Measurements from ENCODE around the gene TTLL8.

The TTLL8 gene

DNA sequence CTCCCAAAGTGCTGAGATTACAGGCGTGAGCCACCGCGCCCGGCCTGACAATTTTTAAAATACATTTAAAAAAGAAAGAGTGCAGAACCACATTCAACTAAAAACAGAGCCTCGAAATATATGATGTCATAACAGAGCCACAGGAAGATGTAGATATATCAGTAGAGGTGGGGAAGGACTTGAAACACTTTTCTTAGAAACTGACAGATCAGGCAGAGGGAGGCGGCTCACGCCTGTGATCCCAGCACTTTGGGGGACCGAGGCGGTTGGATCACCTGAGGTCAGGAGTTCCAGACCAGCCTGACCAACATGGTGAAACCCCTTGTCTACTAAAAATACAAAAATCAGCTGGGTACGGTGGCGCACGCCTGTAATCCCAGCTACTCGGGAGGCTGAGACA, 20.1 kb upstream of the TTLL8 start:
- no peak overlapping the region for H3K4me2 ChIP-seq
- TF ChIP-seq, protein P1, sequence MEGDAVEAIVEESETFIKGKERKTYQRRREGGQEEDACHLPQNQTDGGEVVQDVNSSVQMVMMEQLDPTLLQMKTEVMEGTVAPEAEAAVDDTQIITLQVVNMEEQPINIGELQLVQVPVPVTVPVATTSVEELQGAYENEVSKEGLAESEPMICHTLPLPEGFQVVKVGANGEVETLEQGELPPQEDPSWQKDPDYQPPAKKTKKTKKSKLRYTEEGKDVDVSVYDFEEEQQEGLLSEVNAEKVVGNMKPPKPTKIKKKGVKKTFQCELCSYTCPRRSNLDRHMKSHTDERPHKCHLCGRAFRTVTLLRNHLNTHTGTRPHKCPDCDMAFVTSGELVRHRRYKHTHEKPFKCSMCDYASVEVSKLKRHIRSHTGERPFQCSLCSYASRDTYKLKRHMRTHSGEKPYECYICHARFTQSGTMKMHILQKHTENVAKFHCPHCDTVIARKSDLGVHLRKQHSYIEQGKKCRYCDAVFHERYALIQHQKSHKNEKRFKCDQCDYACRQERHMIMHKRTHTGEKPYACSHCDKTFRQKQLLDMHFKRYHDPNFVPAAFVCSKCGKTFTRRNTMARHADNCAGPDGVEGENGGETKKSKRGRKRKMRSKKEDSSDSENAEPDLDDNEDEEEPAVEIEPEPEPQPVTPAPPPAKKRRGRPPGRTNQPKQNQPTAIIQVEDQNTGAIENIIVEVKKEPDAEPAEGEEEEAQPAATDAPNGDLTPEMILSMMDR (conservative IDR thresholded peaks at IDR 0.05; ENCODE audit: low read depth, low read length), result no peak

DNA sequence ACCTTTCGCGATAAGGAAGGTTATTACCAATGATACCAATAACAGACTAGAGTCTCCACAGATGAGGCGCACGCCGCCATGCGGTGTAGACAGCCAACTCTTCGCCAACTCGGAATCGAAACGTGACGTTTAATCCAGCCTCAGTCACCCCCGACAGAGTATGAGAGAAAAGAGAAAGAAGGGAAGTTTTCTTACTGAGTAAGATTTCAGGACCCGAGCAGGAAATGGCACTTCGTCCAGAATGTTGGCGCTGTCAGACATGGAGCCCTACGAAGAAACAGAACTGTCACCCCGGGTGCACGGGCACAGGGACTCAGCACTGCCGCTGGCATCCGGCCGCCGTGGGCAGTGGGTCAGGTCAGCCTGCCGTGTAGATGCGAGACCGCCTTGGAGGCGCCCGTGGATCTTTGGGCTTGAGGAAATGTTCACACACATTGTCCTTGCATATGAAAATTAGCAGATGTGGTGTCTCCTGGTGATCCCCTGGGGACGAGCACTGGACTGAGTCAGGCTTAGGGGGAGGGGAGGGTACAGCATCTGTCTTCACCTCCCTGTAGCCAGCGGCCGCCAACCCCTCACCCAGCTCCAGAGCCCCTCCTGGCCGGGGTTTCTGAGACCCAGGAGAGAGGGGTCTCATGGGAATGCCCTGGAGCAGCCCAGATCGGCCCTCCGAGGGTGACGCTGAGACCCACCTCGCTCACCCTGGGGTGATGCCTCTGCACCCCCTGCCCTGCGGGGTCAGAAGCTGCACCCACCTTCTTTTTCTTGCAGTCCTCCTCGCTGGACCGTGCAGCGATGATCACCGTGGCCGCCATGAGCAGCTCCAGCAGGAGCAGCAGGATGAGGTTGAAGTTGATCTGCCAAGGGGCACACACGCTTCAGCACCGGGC, 18.8 kb upstream of the TTLL8 start:
- TF ChIP-seq, protein P1 (conservative IDR thresholded peaks at IDR 0.05; ENCODE audit: low read depth, low read length), result no peak
- H3K27me3 ChIP-seq (ENCODE audit: insufficient read depth, low read depth), result peaks cover 9% of the 10 kb centered on the region; the same call in 1 of the 2 replicates
- no peaks in the 10 kb centered on the region for H3K4me1 ChIP-seq (ENCODE audit: low read depth, poor library complexity, severe bottlenecking)
- no peak overlapping the region for H3K4me2 ChIP-seq
- H3K9ac ChIP-seq, result no peak overlapping the region
- no peak overlapping the region for H3K27ac ChIP-seq
- no peaks in the 10 kb centered on the region for H3K79me2 ChIP-seq (ENCODE audit: insufficient read depth, low read depth)
- H3K36me3 ChIP-seq (ENCODE audit: insufficient read depth), result no peaks in the 10 kb centered on the region
- H4K20me1 ChIP-seq (ENCODE audit: insufficient read depth), result no peaks in the 10 kb centered on the region
- no peak overlapping the region for H3K4me3 ChIP-seq (IDR thresholded peaks at IDR 0.05; ENCODE audit: insufficient read depth, low read depth, low read length)
- H2AFZ ChIP-seq (ENCODE audit: low read depth), result no peak overlapping the region

More for the DNA sequence above, 20.1 kb upstream of the TTLL8 start:
- no peaks in the 10 kb centered on the region for H3K36me3 ChIP-seq (ENCODE audit: insufficient read depth)
- no peak overlapping the region for H3K4me3 ChIP-seq (IDR thresholded peaks at IDR 0.05; ENCODE audit: insufficient read depth, low read depth, low read length)
- no peaks in the 10 kb centered on the region for H4K20me1 ChIP-seq (ENCODE audit: insufficient read depth)
- peaks cover 9% of the 10 kb centered on the region; the same call in 1 of the 2 replicates for H3K27me3 ChIP-seq (ENCODE audit: insufficient read depth, low read depth)
- H3K27ac ChIP-seq, result no peak overlapping the region
- no peak overlapping the region for H3K9ac ChIP-seq
- H2AFZ ChIP-seq (ENCODE audit: low read depth), result no peak overlapping the region
- H3K79me2 ChIP-seq (ENCODE audit: insufficient read depth, low read depth), result no peaks in the 10 kb centered on the region
- H3K4me1 ChIP-seq (ENCODE audit: low read depth, poor library complexity, severe bottlenecking), result no peaks in the 10 kb centered on the region

DNA sequence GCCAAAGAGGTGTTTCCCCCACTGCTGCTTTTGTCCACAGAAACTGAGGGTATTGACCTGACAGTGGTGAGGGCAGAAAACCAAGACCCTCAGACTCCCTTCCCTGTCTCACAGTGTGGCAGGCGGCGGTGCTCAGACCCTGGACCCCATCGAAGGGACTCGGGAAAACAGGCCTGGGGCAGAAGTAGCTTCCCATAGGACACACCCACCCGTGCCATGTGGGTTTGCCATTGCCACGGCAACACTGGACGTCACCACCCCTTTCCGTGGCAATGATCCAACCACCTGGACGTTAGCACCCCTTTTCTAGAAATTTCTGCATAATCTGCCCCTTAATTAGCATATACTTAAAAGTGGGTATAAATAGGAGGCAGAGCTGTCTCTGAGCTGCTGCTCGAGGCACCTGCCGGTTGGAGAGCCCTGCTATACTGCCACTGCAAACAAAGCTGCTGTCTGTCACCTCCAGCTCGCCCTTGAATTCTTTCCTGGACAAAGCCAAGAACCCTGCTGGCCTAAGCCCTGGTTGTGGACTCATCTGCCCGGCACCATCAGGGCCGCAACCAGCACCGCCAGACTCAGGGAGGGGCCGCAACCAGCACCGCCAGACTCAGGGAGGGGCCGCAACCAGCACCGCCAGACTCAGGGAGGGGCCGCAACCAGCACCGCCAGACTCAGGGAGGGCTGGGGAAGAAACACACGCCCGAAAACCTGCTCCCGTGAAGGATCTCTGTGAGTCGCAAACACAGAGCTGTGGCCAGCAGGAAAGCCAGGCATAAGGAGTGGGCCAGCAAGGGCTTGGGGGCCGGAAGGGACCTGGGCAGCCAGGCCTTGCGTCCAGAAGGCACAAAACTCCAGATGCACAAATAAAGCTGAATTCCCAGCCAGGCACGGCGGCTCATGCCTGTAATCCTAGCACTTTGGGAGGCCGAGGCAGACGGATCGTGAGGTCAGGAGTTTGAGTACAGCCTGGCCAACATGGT, 16.7 kb upstream of the TTLL8 start:
- Histone ChIP-seq H3K27ac (no peak overlapping the region), H3K36me3 (ENCODE audit: insufficient read depth) (no peaks in the 10 kb centered on the region), H3K79me2 (ENCODE audit: insufficient read depth, low read depth) (no peaks in the 10 kb centered on the region), H3K9ac (no peak overlapping the region), H3K27me3 (ENCODE audit: insufficient read depth, low read depth) (peaks cover 7% of the 10 kb centered on the region; the same call in 1 of the 2 replicates), H4K20me1 (ENCODE audit: insufficient read depth) (no peaks in the 10 kb centered on the region), H2AFZ (ENCODE audit: low read depth) (no peak overlapping the region), H3K4me3 (IDR thresholded peaks at IDR 0.05; ENCODE audit: insufficient read depth, low read depth, low read length) (no peak overlapping the region), H3K4me2 (no peak overlapping the region), H3K4me1 (ENCODE audit: low read depth, poor library complexity, severe bottlenecking) (no peaks in the 10 kb centered on the region)
- TF ChIP-seq, protein P1 (conservative IDR thresholded peaks at IDR 0.05; ENCODE audit: low read depth, low read length), result no peak

DNA sequence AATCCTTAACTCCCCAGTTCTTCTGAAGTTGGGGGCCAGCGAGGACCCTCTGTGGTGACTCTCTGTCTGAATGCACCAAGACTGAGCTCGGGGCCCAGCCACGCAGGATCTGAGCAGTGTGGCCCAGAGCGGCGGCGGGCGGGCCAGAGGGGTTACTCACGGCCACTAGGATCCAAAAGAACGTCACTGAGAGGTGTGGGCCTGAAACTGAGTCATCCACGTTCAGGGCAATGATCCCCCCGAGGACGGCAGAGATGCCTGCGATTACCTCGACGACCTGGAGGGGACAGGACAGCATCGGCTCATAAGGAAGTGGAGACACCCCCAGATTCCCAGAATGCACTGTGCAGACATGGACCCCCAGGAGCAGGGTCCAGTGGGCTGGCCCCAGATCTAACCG, 16.0 kb upstream of the TTLL8 start:
- no peaks in the 10 kb centered on the region for H3K79me2 ChIP-seq (ENCODE audit: insufficient read depth, low read depth)
- H3K9ac ChIP-seq, result no peak overlapping the region
- H3K27me3 ChIP-seq (ENCODE audit: insufficient read depth, low read depth), result peaks cover 7% of the 10 kb centered on the region; the same call in 1 of the 2 replicates
- no peaks in the 10 kb centered on the region for H4K20me1 ChIP-seq (ENCODE audit: insufficient read depth)
- no peak overlapping the region for H3K4me3 ChIP-seq (IDR thresholded peaks at IDR 0.05; ENCODE audit: insufficient read depth, low read depth, low read length)
- H3K4me2 ChIP-seq, result no peak overlapping the region
- H2AFZ ChIP-seq (ENCODE audit: low read depth), result no peak overlapping the region
- TF ChIP-seq, protein P1 (conservative IDR thresholded peaks at IDR 0.05; ENCODE audit: low read depth, low read length), result no peak
- H3K36me3 ChIP-seq (ENCODE audit: insufficient read depth), result no peaks in the 10 kb centered on the region
- H3K4me1 ChIP-seq (ENCODE audit: low read depth, poor library complexity, severe bottlenecking), result no peaks in the 10 kb centered on the region
- no peak overlapping the region for H3K27ac ChIP-seq
